K562 (cell line): Measurements from ENCODE around the gene HOXD13. TPM values are rescaled to one million over a fixed set of nuclear protein-coding genes. Genes with fewer than 3 reads are reported as not detected.
A peak's percentile ranks its signal among the peaks of the same experiment; 100 is the strongest.

Experiments
- ATAC-seq: fragments of 200-7000 bp; cut with Tn5 transposase; 3 replicates; pipeline ENCODE4 v1.9.1; 2020; ENCODE audit warnings: moderate library complexity
- BruUV-seq: library from RNA; stranded (reverse); fragments of 400-500 nt; replicated peaks from 2 replicates; lab custom pipeline; 2021; lab: Mats Ljungman, UMichigan
- CTCF ChIA-PET: fragments of 300-600 bp; formaldehyde crosslinking; extraction: SDS; loops from one replicate; lab custom pipeline; 2021; ENCODE audit warnings: low intra/inter-chr PET ratio; lab: Yijun Ruan, JAX
- POLR2A ChIA-PET: fragments of 300-600, 350-650 bp; sonication (Branson Sonifier 250); formaldehyde crosslinking; extraction: SDS; loops from one replicate; lab custom pipeline; 2021; ENCODE audit warnings: antibody characterized with exemption, inconsistent platforms; lab: Yijun Ruan, JAX
- DNase-seq, 4 experiments: peaks; one replicate each; pipeline versions ENCODE4 v3.0.0 to v3.0.0-alpha.2; 2011 to 2018; ENCODE audit warnings: low spot score in 3 of 4, mixed read lengths in 3 of 4; ENCODE audit errors: extremely low read depth in 1 of 4
- FAIRE-seq: peaks from 2 replicates; lab custom pipeline; 2011; peaks lifted over from hg19 to GRCh38; lab: Jason Lieb, UNC
- H2AFZ ChIP-seq: 2 replicates; pipeline ENCODE4 v1.6.0; 2011; ENCODE audit warnings: low read depth, low read length, control low read depth, inconsistent platforms
- H3K27ac ChIP-seq: fragments of 200-600 bp; 3 replicates; pipeline ENCODE4 v1.8.0; 2011; ENCODE audit warnings: low read depth, mild to moderate bottlenecking, control low read depth, inconsistent platforms, low read length, moderate library complexity, mixed read lengths; ENCODE audit errors: extremely low read depth
- H3K27me3 ChIP-seq, 2 experiments: fragments of 300-600 bp in 1 of 2; 2 replicates in 1 of 2; 3 replicates in 1 of 2; pipeline versions ENCODE4 v1.6.0 to v1.8.0; 2011; ENCODE audit warnings: inconsistent platforms in 2 of 2, low read length in 2 of 2, mild to moderate bottlenecking in 1 of 2, mixed read lengths in 1 of 2, moderate library complexity in 1 of 2; ENCODE audit not compliant: control insufficient read depth in 2 of 2, insufficient read depth in 2 of 2
- H3K36me3 ChIP-seq: fragments of 300-600 bp; 3 replicates; pipeline ENCODE4 v1.8.0; 2011; ENCODE audit warnings: mild to moderate bottlenecking, low read length, inconsistent platforms; ENCODE audit not compliant: control insufficient read depth, insufficient read depth
- H3K4me1 ChIP-seq, 2 experiments: fragments of 200-600 bp in 1 of 2; replicated peaks in 1 of 2; 2 replicates in 1 of 2; 3 replicates in 1 of 2; pipeline versions ENCODE4 v1.5.1 to v1.8.0; 2011; ENCODE audit warnings: inconsistent platforms in 2 of 2, low read length in 2 of 2, mild to moderate bottlenecking in 1 of 2, mixed read lengths in 1 of 2, moderate library complexity in 1 of 2; ENCODE audit not compliant: control insufficient read depth in 2 of 2, insufficient read depth in 2 of 2
- H3K4me2 ChIP-seq: 2 replicates; pipeline ENCODE4 v1.6.1; 2011; ENCODE audit warnings: low read length, control low read depth, inconsistent platforms, mixed read lengths; ENCODE audit not compliant: insufficient read depth
- H3K4me3 ChIP-seq: fragments of 200-600 bp; sonication (generic), shearing (Covaris generic); 2 replicates; pipeline ENCODE4 v1.5.1; 2016; ENCODE audit warnings: control low read depth, inconsistent platforms
- H3K79me2 ChIP-seq: fragments of 200-600 bp; 3 replicates; pipeline ENCODE4 v1.8.0; 2011; ENCODE audit warnings: low read length, inconsistent platforms; ENCODE audit not compliant: control insufficient read depth, insufficient read depth
- H3K9ac ChIP-seq, 2 experiments: 2 replicates each; pipeline versions ENCODE4 v1.6.0 to v1.6.1; 2011; ENCODE audit warnings: low read depth in 2 of 2, low read length in 2 of 2, control low read depth in 1 of 2, inconsistent platforms in 1 of 2, mild to moderate bottlenecking in 1 of 2, mixed read lengths in 1 of 2; ENCODE audit not compliant: insufficient read depth in 1 of 2
- H3K9me1 ChIP-seq: one replicate; pipeline ENCODE4 v1.6.0; 2011; ENCODE audit warnings: inconsistent platforms, mild to moderate bottlenecking, low read length, moderate library complexity; ENCODE audit not compliant: control insufficient read depth, insufficient read depth
- H3K9me3 ChIP-seq: replicated peaks from 2 replicates; pipeline ENCODE4 v1.5.1; 2011; ENCODE audit warnings: low read depth, low read length, inconsistent platforms; ENCODE audit not compliant: control insufficient read depth, insufficient read depth
- H4K20me1 ChIP-seq: replicated peaks from 2 replicates; pipeline ENCODE4 v1.6.1; 2011; ENCODE audit warnings: low read length, inconsistent platforms, mixed read lengths; ENCODE audit not compliant: control insufficient read depth, insufficient read depth
- E2F6 ChIP-seq, 2 experiments: IDR thresholded peaks; 2 replicates each; pipeline ENCODE4 v1.6.1; 2011; ENCODE audit warnings: borderline replicate concordance in 1 of 2, control low read depth in 1 of 2, low read depth in 1 of 2, low read length in 1 of 2, mild to moderate bottlenecking in 1 of 2, mixed read lengths in 1 of 2, moderate library complexity in 1 of 2; ENCODE audit not compliant: insufficient read depth in 1 of 2, insufficient read length in 1 of 2, poor library complexity in 1 of 2, severe bottlenecking in 1 of 2; ENCODE audit errors: extremely low read depth in 1 of 2
- NUFIP1 ChIP-seq: fragments of 450-650 bp; IDR thresholded peaks from 2 replicates; pipeline ENCODE4 v1.6.1; 2018; ENCODE audit not compliant: partially characterized antibody
- ZC3H11A ChIP-seq: IDR thresholded peaks from 2 replicates; pipeline ENCODE4 v1.6.1; 2012; ENCODE audit warnings: low read depth, low read length, improper control_type of control experiment
- ZNF232 ChIP-seq: sonication (generic); formaldehyde crosslinking; IDR thresholded peaks from 2 replicates; pipeline ENCODE4 v1.8.0; 2022; ENCODE audit warnings: mild to moderate bottlenecking, missing genetic modification reagents
- ZNF766 ChIP-seq: fragments of 200-800 bp; sonication (Bioruptor generic); conservative IDR thresholded peaks from 2 replicates; pipeline ENCODE4 v1.6.1; 2016; ENCODE audit warnings: missing genetic modification characterization, missing compliant biosample characterization
- WGBS: fragments of 100-300 bp; shearing (Covaris generic); methylation state at CpG from one replicate; pipeline ENCODE4 v1.1.6; 2016; ENCODE audit warnings: low coverage, mixed read lengths; ENCODE audit not compliant: insufficient coverage; ENCODE audit errors: missing lambda C conversion rate; 5-methylcytosine and 5-hydroxymethylcytosine counted together
- in situ Hi-C: fragments of 300-500 bp; cut with MboI; formaldehyde crosslinking; loops from 4 replicates; pipeline ENCODE4 v1.15.0; 2018; ENCODE audit warnings: inconsistent platforms, mixed read lengths
- intact Hi-C: fragments of 100-400 bp; cut with micrococcal nuclease; formaldehyde crosslinking; loops from 2 replicates; pipeline ENCODE4 v1.14.2; 2022
- polyA plus RNA-seq, 8 experiments: library from polyadenylated mRNA; depleted of rRNA in 4 of 8; stranded (reverse) in 5 of 8; unstranded in 3 of 8; fragments of >200 nt; fragmentation: Nextera tagmentation in 2 of 8; fragmentation: Illumina TruSeq in 1 of 8; extraction: Ambion mirVana in 2 of 8; extraction: Trizol in 1 of 8; gene quantifications; 2 replicates each; pipeline versions ENCODE4 v1.2.1 to v1.2.3, GENCODE V29; 2011 to 2014; ENCODE audit warnings: inconsistent platforms in 1 of 8, missing spikeins in 1 of 8
- total RNA-seq, 7 experiments: library from RNA; depleted of rRNA in 6 of 7; stranded (reverse); fragments of >200 nt in 6 of 7; fragmentation: Illumina TruSeq in 2 of 7; extraction: Trizol in 2 of 7; gene quantifications; 2 replicates each; pipeline versions ENCODE4 v1.2.1 to v1.2.3, GENCODE V29; 2011 to 2021; ENCODE audit warnings: low replicate concordance in 1 of 7

HOXD13 gene
- total and polyA plus RNA-seq, 9 of the 15 experiments (the other 6 are each of a cell fraction or from before 2014, with no cell fraction given) = 0.03 to 0.04 TPM; not detected in 7

GRCh38 chr2:176082824-176083751 is 9.4 kb upstream of the HOXD13 start:
- Histone ChIP-seq H3K4me2 (no peak overlapping the region), H3K4me1 (peaks cover 0 to 43% of the 10 kb centered on the region in 2 experiments; a peak in 3 of 5 replicates), H3K9ac (no peak overlapping the region), H3K4me3 (no peak overlapping the region), H3K79me2 (no peaks in the 10 kb centered on the region), H3K36me3 (no peaks in the 10 kb centered on the region), H3K27ac (no peak overlapping the region), H3K9me1 (no peaks in the 10 kb centered on the region), H3K27me3 (peaks cover 58 to 85% of the 10 kb centered on the region in 2 experiments), H2AFZ (no peak overlapping the region), H4K20me1 (peaks cover 4% of the 10 kb centered on the region; the same call in 1 of the 2 replicates), H3K9me3 (peaks cover 10% of the 10 kb centered on the region)
- 31% methylated on average over 51 of the region's 66 CpGs for WGBS
- FAIRE-seq (no peak), ATAC-seq (no peak), DNase-seq (no peak)
- in situ Hi-C loops = loop anchor here (10.0 to 25.0 kb wide), 2 partner anchors 658 to 1046 kb away; no protein-coding TSS in a partner anchor
- BruUV-seq = no TSS peak
- intact Hi-C loops = no loop called here
- ChIA-PET POLR2A (no interaction called here), CTCF (no interaction called here)
- peak in 1 of 2 experiments; percentile 24 for TF ChIP-seq E2F6 (IDR thresholded peaks at IDR 0.05; ENCODE audit: borderline replicate concordance in 1 of 2, extremely low read depth in 1 of 2, insufficient read depth in 1 of 2, insufficient read length in 1 of 2, low read depth in 1 of 2, low read length in 1 of 2, poor library complexity in 1 of 2, severe bottlenecking in 1 of 2)
- no peak for TF ChIP-seq ZNF232 (CRISPR knock-in tag)
- no peak for TF ChIP-seq NUFIP1
- no peak for TF ChIP-seq ZNF766
- no peak for TF ChIP-seq ZC3H11A
